HepG2 (cell line): ENCODE data around the gene SCRT2. TPM values are rescaled to one million over a fixed set of nuclear protein-coding genes. Genes with fewer than 3 reads are reported as not detected.

Source experiments
- HNRNPLL ChIP-seq: fragments of 200-400 bp; formaldehyde crosslinking; IDR thresholded peaks from 2 replicates; pipeline ENCODE4 v1.6.1; 2017; ENCODE audit warnings: mild to moderate bottlenecking, low read depth, low read length; ENCODE audit not compliant: poor library complexity, severe bottlenecking
- HOXA3 ChIP-seq: sonication (generic); formaldehyde crosslinking; IDR thresholded peaks from 2 replicates; pipeline ENCODE4 v1.5.0; 2020; ENCODE audit warnings: missing genetic modification reagents
- KLF12 ChIP-seq: sonication (generic); formaldehyde crosslinking; IDR thresholded peaks from 2 replicates; pipeline ENCODE4 v1.4.0; 2020; ENCODE audit warnings: missing genetic modification reagents, borderline replicate concordance
- MATR3 ChIP-seq: sonication (generic); formaldehyde crosslinking; IDR thresholded peaks from 2 replicates; pipeline ENCODE4 v1.4.0; 2020; ENCODE audit warnings: missing genetic modification reagents
- MTF1 ChIP-seq: sonication (generic); formaldehyde crosslinking; IDR thresholded peaks from 2 replicates; pipeline ENCODE4 v1.5.0; 2020; ENCODE audit warnings: missing genetic modification reagents
- NFE2 ChIP-seq: sonication (generic); formaldehyde crosslinking; IDR thresholded peaks from 2 replicates; pipeline ENCODE4 v1.4.0; 2020; ENCODE audit warnings: missing genetic modification reagents
- NFKB2 ChIP-seq: sonication (generic); formaldehyde crosslinking; IDR thresholded peaks from 2 replicates; pipeline ENCODE4 v1.4.0; 2020; ENCODE audit warnings: missing genetic modification reagents, borderline replicate concordance
- REL ChIP-seq: sonication (generic); formaldehyde crosslinking; conservative IDR thresholded peaks from 2 replicates; pipeline ENCODE4 v1.8.0; 2022; ENCODE audit warnings: mild to moderate bottlenecking, missing genetic modification reagents, moderate library complexity
- RNF2 ChIP-seq: fragments of 450-650 bp; conservative IDR thresholded peaks from 2 replicates; pipeline ENCODE4 v1.6.1; 2016; ENCODE audit warnings: low read depth
- SMARCE1 ChIP-seq: fragments of 450-650 bp; IDR thresholded peaks from 2 replicates; pipeline ENCODE4 v1.6.1; 2017; ENCODE audit warnings: borderline replicate concordance
- SNAI1 ChIP-seq: sonication (generic); formaldehyde crosslinking; IDR thresholded peaks from 2 replicates; pipeline ENCODE4 v1.5.0; 2020; ENCODE audit warnings: mild to moderate bottlenecking, missing genetic modification reagents, borderline replicate concordance
- SRSF1 ChIP-seq: fragments of 200-400 bp; formaldehyde crosslinking; optimal IDR thresholded peaks from 2 replicates; pipeline ENCODE3; 2017; ENCODE audit warnings: mild to moderate bottlenecking, low read depth, low read length, moderate library complexity
- YY1 ChIP-seq: IDR thresholded peaks from 2 replicates; pipeline ENCODE4 v1.6.1; 2011; ENCODE audit warnings: low read length, low read depth, moderate library complexity, mild to moderate bottlenecking; ENCODE audit not compliant: insufficient read depth, insufficient replicate concordance
- ZFP82 ChIP-seq: sonication (generic); formaldehyde crosslinking; IDR thresholded peaks from 2 replicates; pipeline ENCODE4 v1.5.1; 2020; ENCODE audit warnings: mild to moderate bottlenecking, missing genetic modification reagents, borderline replicate concordance
- ZNF160 ChIP-seq: sonication (generic); formaldehyde crosslinking; IDR thresholded peaks from 2 replicates; pipeline ENCODE4 v1.8.0; 2022; ENCODE audit warnings: mild to moderate bottlenecking, inconsistent platforms, missing genetic modification reagents
- ZNF17 ChIP-seq: sonication (generic); formaldehyde crosslinking; IDR thresholded peaks from 2 replicates; pipeline ENCODE4 v1.5.0; 2020; ENCODE audit warnings: mild to moderate bottlenecking, missing genetic modification reagents
- ZNF431 ChIP-seq: sonication (generic); formaldehyde crosslinking; IDR thresholded peaks from 2 replicates; pipeline ENCODE4 v1.9.0; 2022; ENCODE audit warnings: missing genetic modification reagents, low read depth, mild to moderate bottlenecking, borderline replicate concordance
- ZNF749 ChIP-seq: sonication (generic); formaldehyde crosslinking; IDR thresholded peaks from 2 replicates; pipeline ENCODE4 v1.8.0; 2022; ENCODE audit warnings: mild to moderate bottlenecking, missing genetic modification reagents, moderate library complexity, borderline replicate concordance
- ZNF777 ChIP-seq: sonication (generic); formaldehyde crosslinking; IDR thresholded peaks from 2 replicates; pipeline ENCODE4 v1.4.0; 2020; ENCODE audit warnings: missing genetic modification reagents
- ZNF839 ChIP-seq: sonication (generic); formaldehyde crosslinking; IDR thresholded peaks from 2 replicates; pipeline ENCODE4 v1.4.0; 2020; ENCODE audit warnings: missing genetic modification reagents, mild to moderate bottlenecking, borderline replicate concordance
- polyA plus RNA-seq, 8 experiments: library from polyadenylated mRNA; depleted of rRNA in 3 of 8; stranded (reverse) in 7 of 8; unstranded in 1 of 8; fragments of >200 nt; fragmentation: Illumina TruSeq in 4 of 8; extraction: Trizol in 4 of 8; gene quantifications; 2 replicates each; pipeline versions ENCODE4 v1.2.1 to v1.2.3, GENCODE V29; 2011 to 2016; ENCODE audit warnings: low read depth in 4 of 8, missing spikeins in 1 of 8, mixed read lengths in 1 of 8; ENCODE audit not compliant: insufficient read depth in 1 of 8
- total RNA-seq, 5 experiments: library from RNA; depleted of rRNA; stranded (reverse); fragments of >200 nt; fragmentation: Illumina TruSeq; extraction: Trizol; gene quantifications; 2 replicates each; pipeline ENCODE4 v1.2.3, GENCODE V29; 2016; ENCODE audit warnings: low read depth in 1 of 5
- TF ChIP-seq, protein P1 (sequence below): sonication (generic); formaldehyde crosslinking; IDR thresholded peaks from 2 replicates; pipeline ENCODE4 v1.4.0; 2020; ENCODE audit warnings: missing genetic modification reagents
- TF ChIP-seq, protein P2 (sequence below): sonication (generic); formaldehyde crosslinking; conservative IDR thresholded peaks from 2 replicates; pipeline ENCODE4 v1.8.0; 2022; ENCODE audit warnings: low read depth, missing genetic modification reagents
- TF ChIP-seq, protein P3 (sequence below): sonication (generic); formaldehyde crosslinking; IDR thresholded peaks from 2 replicates; pipeline ENCODE4 v1.5.0; 2020; ENCODE audit warnings: missing genetic modification reagents, mild to moderate bottlenecking, borderline replicate concordance

The SCRT2 gene
- total and polyA plus RNA-seq, 2 of the 13 experiments (the other 11 are each of a cell fraction or from before 2014, with no cell fraction given): not detected

DNA sequence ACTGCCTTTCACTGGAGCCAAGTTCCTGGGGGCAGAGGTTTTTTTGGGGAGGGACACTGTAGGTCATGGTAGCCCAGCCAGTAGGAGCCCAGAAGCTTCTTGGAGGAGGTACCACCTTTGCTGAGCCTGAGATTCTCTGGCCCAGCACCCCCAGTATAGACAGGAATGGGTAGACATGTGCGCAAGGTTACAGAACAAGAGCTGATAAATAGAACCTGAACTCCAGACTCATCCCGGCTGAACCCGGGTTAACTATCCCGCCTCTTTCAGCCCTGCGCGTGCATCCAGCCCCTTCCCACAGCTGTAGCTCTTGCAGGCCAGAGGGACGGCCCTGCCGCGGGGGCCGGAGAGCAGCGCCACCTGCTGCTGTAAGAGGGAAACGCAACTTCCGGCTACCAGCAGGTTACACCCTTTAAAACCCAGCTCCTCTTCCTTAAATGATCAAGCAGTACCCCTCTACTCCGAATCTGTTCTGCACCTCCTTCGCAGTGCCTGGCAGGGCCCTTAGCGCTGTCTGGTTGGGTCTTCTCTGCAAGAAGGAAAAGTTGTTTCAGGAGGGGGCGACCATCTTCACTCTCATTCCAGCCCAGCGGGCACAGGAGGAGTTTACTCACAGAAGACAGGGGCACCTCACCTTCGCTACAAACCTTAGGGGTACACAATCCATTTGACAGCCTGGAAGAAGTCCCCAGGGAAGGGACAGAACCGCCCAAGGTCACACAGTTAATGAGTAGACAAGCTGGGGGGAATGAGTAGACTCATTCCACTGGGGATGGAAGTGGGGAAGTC, 30.1 kb downstream of the SCRT2 start (continued):
- TF ChIP-seq, protein P1, sequence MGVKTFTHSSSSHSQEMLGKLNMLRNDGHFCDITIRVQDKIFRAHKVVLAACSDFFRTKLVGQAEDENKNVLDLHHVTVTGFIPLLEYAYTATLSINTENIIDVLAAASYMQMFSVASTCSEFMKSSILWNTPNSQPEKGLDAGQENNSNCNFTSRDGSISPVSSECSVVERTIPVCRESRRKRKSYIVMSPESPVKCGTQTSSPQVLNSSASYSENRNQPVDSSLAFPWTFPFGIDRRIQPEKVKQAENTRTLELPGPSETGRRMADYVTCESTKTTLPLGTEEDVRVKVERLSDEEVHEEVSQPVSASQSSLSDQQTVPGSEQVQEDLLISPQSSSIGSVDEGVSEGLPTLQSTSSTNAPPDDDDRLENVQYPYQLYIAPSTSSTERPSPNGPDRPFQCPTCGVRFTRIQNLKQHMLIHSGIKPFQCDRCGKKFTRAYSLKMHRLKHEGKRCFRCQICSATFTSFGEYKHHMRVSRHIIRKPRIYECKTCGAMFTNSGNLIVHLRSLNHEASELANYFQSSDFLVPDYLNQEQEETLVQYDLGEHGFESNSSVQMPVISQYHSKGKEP: no peak; the same call in 1 of the 2 replicates
- TF ChIP-seq ZNF777 (CRISPR knock-in tag) (peak; percentile 55), NFKB2 (CRISPR knock-in tag) (peak; percentile 95), ZNF160 (peak; percentile 80), ZNF749 (CRISPR knock-in tag) (no peak; the same call in 1 of the 2 replicates), NFE2 (no peak), KLF12 (0 out of 2 replicates have a peak, but pooled peaks have one; percentile 63), MTF1 (CRISPR knock-in tag) (no peak), HOXA3 (peak; percentile 84), REL (no peak), RNF2 (peak; percentile 54), HNRNPLL (peak; percentile 77), ZNF431 (CRISPR knock-in tag) (peak; percentile 77; the same call in 1 of the 2 replicates), SRSF1 (peak; percentile 86), SMARCE1 (no peak), ZFP82 (CRISPR knock-in tag) (0 out of 2 replicates have a peak, but pooled peaks have one; percentile 62), MATR3 (CRISPR knock-in tag) (no peak), SNAI1 (CRISPR knock-in tag) (peak; percentile 88), YY1 (peak; percentile 59), ZNF839 (no peak), ZNF17 (CRISPR knock-in tag) (no peak)
- TF ChIP-seq, protein P2, sequence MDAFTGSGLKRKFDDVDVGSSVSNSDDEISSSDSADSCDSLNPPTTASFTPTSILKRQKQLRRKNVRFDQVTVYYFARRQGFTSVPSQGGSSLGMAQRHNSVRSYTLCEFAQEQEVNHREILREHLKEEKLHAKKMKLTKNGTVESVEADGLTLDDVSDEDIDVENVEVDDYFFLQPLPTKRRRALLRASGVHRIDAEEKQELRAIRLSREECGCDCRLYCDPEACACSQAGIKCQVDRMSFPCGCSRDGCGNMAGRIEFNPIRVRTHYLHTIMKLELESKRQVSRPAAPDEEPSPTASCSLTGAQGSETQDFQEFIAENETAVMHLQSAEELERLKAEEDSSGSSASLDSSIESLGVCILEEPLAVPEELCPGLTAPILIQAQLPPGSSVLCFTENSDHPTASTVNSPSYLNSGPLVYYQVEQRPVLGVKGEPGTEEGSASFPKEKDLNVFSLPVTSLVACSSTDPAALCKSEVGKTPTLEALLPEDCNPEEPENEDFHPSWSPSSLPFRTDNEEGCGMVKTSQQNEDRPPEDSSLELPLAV (CRISPR knock-in tag): no peak
- TF ChIP-seq, protein P3, sequence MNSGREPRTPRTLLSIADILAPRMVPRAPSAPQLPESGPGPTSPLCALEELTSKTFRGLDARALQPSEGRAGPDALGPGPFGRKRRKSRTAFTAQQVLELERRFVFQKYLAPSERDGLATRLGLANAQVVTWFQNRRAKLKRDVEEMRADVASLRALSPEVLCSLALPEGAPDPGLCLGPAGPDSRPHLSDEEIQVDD (CRISPR knock-in tag): peak; percentile 70; the same call in 1 of the 2 replicates
